Endothelial cell (in vitro differentiated cells): ENCODE measurements around the gene MMEL1. TPM values are rescaled to one million over a fixed set of nuclear protein-coding genes. Genes with fewer than 3 reads are reported as not detected.
"Not testable (repeated sequence)": the region's sequence is repeated elsewhere in the genome, so short reads cannot be mapped to it uniquely, and the experiment has no call there.

Experiments
- DNase-seq: peaks from one replicate; pipeline ENCODE4 v3.0.0; 2021; ENCODE audit warnings: low spot score
- H3K27ac Mint-ChIP-seq: one replicate; pipeline ENCODE4 v1.8.0; 2021; ENCODE audit warnings: mixed read lengths, inconsistent platforms; ENCODE audit not compliant: unreplicated experiment
- H3K27me3 Mint-ChIP-seq: one replicate; pipeline ENCODE4 v1.8.0; 2021; ENCODE audit warnings: mild to moderate bottlenecking, moderate library complexity, mixed read lengths, inconsistent platforms; ENCODE audit not compliant: unreplicated experiment
- H3K36me3 Mint-ChIP-seq: one replicate; pipeline ENCODE4 v1.8.0; 2021; ENCODE audit warnings: mild to moderate bottlenecking, low read depth, mixed read lengths, inconsistent platforms; ENCODE audit not compliant: unreplicated experiment
- H3K4me1 Mint-ChIP-seq: one replicate; pipeline ENCODE4 v1.8.0; 2021; ENCODE audit warnings: mild to moderate bottlenecking, mixed read lengths, inconsistent platforms; ENCODE audit not compliant: unreplicated experiment
- H3K4me3 Mint-ChIP-seq: one replicate; pipeline ENCODE4 v1.8.0; 2021; ENCODE audit warnings: mild to moderate bottlenecking, mixed read lengths, inconsistent platforms; ENCODE audit not compliant: unreplicated experiment
- H3K9me3 Mint-ChIP-seq: one replicate; pipeline ENCODE4 v1.8.0; 2021; ENCODE audit warnings: mixed read lengths, inconsistent platforms; ENCODE audit not compliant: unreplicated experiment
- total RNA-seq: library from RNA; stranded (reverse); fragmentation: NEBNext Ultra II Directional; extraction: Animal tissue kit (Norgen Biotek cat#: 25700); gene quantifications from one replicate; pipeline ENCODE4 v1.2.1, GENCODE V29; 2021; ENCODE audit not compliant: unreplicated experiment
- TF ChIP-seq, protein P1 (sequence below): fragments of 200-600 bp; sonication (generic); IDR thresholded peaks from one replicate; pipeline ENCODE4 v1.5.0; 2021; ENCODE audit warnings: antibody characterized with exemption; ENCODE audit not compliant: unreplicated experiment

MMEL1 gene
- total RNA-seq, 1 donor from 2014 or later = not detected

- DNase-seq = not testable (repeated sequence)
- Mint-ChIP-seq H3K27me3 (peaks cover 50% of the 10 kb centered on the region), H3K4me3 (peak overlapping the region; percentile 84), H3K9me3 (peaks cover 42% of the 10 kb centered on the region), H3K4me1 (peaks cover 28% of the 10 kb centered on the region), H3K36me3 (peaks cover 45% of the 10 kb centered on the region), H3K27ac (peak overlapping the region; percentile 86)
These were observed 20.2 kb upstream of the MMEL1 start for GRCh38 chr1:2652926-2653571.

DNA sequence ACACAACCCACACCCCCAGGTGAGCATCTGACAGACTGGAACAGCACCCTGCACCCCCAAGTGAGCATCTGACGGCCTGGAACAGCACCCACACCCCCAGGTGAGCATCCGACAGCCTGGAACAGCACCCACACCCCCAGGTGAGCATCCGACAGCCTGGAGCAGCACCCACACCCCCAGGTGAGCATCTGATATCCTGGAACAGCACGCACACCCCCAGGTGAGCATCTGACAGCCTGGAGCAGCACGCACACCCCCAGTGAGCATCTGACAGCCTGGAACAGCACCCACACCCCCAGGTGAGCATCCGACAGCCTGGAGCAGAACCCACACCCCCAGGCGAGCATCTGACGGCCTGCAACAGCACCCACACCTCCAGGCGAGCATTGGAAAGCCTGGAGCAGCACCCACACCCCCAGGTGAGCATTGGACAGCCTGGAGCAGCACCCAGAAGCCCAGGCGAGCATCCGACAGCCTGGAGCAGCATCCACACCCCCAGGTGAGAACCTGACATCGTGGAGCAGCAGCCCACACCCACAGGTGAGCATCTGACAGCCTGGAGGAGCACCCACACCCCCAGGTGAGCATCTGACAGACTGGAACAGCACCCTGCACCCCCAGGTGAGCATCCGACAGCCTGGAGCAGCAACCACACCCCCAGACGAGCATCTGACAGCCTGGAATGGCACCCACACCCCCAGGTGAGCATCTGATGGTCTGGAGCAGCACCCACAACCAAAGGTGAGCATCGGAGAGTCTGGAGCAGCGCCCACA is 19.5 kb upstream of the MMEL1 start:
- Mint-ChIP-seq H3K27me3 (peaks cover 50% of the 10 kb centered on the region), H3K36me3 (peaks cover 45% of the 10 kb centered on the region), H3K9me3 (peaks cover 47% of the 10 kb centered on the region), H3K27ac (peak overlapping the region; percentile 92), H3K4me1 (peaks cover 28% of the 10 kb centered on the region), H3K4me3 (peak overlapping the region; percentile 87)
- DNase-seq = not testable (repeated sequence)

DNA sequence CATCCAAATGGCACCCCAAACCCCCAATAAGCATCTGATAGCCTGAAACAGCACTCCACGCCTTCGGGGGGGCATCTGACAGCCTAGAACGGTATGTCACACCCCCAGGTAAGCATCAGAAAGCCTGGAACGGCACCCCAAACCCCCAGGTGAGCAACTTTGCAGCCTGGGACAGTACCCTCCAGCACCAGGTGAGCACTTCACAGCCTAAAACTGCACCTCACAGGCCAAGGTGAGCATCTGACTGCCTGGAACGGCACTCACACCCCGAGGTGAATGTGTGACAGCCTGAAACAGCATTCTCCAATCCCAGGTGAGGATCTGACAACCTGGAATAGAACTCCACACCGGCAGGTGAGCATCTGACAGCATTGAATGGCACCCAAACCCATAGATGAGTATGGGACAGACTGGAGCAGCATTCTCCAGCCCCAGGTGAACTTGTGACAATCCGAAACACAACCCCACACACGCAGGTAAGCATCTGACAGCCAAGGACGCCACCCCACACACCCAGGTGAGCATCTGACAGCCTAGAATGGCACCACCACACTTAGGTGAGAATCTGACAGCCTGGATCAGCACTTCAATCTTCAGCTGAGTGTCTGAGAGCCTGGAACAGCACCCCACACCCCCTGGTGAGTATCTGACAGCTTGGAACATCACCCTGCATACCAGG is 18.3 kb upstream of the MMEL1 start:
- TF ChIP-seq, protein P1, sequence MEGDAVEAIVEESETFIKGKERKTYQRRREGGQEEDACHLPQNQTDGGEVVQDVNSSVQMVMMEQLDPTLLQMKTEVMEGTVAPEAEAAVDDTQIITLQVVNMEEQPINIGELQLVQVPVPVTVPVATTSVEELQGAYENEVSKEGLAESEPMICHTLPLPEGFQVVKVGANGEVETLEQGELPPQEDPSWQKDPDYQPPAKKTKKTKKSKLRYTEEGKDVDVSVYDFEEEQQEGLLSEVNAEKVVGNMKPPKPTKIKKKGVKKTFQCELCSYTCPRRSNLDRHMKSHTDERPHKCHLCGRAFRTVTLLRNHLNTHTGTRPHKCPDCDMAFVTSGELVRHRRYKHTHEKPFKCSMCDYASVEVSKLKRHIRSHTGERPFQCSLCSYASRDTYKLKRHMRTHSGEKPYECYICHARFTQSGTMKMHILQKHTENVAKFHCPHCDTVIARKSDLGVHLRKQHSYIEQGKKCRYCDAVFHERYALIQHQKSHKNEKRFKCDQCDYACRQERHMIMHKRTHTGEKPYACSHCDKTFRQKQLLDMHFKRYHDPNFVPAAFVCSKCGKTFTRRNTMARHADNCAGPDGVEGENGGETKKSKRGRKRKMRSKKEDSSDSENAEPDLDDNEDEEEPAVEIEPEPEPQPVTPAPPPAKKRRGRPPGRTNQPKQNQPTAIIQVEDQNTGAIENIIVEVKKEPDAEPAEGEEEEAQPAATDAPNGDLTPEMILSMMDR = no peak
- Mint-ChIP-seq H3K4me3 (no peak overlapping the region), H3K27ac (peak overlapping the region; percentile 24), H3K36me3 (peaks cover 45% of the 10 kb centered on the region), H3K4me1 (peaks cover 28% of the 10 kb centered on the region), H3K27me3 (peaks cover 50% of the 10 kb centered on the region), H3K9me3 (peaks cover 47% of the 10 kb centered on the region)
- no peak for DNase-seq

GRCh38 chr1:2646837-2647236 is 14.0 kb upstream of the MMEL1 start:
- TF ChIP-seq, protein P1 = no peak
- Mint-ChIP-seq H3K9me3 (peaks cover 6% of the 10 kb centered on the region), H3K36me3 (peaks cover 4% of the 10 kb centered on the region), H3K4me1 (no peaks in the 10 kb centered on the region), H3K27me3 (peaks cover 14% of the 10 kb centered on the region), H3K27ac (no peak overlapping the region), H3K4me3 (no peak overlapping the region)
- DNase-seq = no peak

DNA sequence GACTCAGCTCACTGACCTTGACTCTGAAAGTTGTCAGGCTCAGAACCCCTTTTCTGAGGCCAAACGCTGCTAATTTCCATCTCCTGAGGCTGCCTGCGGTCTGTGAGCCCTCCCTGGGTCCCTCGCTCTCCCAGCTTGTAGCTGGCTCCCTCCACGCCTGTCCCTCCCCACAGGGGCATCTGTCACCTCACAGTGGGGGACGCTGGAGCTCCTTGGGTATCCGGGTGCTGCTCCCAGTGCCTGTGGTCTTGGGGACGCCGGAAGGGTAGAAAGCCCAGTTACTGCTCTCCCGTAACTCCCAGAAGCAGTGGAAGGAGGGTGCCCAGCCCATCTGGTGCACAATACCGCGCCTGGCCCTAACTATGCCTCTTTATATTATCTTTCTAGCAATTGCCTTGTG is 13.0 kb upstream of the MMEL1 start:
- no peak overlapping the region for H3K4me3 Mint-ChIP-seq
- no peak for DNase-seq
- H3K9me3 Mint-ChIP-seq = peaks cover 6% of the 10 kb centered on the region
- H3K36me3 Mint-ChIP-seq = no peaks in the 10 kb centered on the region
- H3K27me3 Mint-ChIP-seq = peaks cover 6% of the 10 kb centered on the region
- no peaks in the 10 kb centered on the region for H3K4me1 Mint-ChIP-seq
- no peak overlapping the region for H3K27ac Mint-ChIP-seq
- TF ChIP-seq, protein P1 = no peak
